Fibroblast of skin of right quadriceps (primary cell): ENCODE data around the gene DIS3L2.

Experiments used
- DNase-seq: peaks from one replicate; pipeline ENCODE4 v3.0.0-alpha.2; 2013

DIS3L2 gene

DNA sequence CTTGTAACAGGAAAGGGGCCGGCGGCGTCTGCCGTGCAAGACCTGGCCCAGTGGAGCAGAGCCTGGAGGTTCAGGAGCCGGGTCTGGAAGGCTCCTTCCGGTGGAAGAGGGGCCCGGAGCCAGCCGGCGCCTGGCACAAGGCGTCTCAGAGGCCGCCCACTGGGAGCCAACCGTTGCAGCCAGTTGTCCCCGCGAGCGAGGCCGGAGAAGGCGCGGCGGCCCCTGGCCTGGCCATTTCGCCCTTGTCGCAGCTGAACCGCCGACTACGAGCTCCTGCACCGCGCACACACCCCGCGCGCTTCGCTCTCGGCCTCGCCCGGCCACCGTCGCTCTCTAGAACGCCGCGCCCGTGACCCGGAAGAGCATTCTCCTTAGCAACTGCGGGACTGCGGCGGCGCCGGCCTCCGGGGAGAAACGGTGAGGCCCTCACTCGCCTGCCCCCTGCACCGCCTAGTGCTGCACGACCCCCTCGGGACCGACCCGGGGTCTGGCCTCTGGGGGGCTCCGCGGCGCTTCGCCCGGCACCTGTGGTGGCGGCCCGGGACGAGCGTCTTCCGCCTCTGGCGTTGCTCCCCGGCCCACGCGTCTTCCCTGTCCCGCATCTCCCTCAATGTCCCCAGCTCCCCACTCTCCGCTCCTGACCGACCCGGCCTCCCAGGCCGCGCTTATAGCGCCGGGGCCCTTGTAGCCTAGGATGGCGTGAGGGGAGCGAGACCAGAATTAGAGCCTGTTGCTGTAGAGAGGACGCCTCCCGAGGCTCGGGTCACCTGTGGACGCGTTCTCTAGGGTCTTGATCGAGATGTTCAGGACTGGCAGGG lies at the start of gene DIS3L2:
Gene DIS3L2 (plus strand): TSS at position 365 of the 818 bp plus-strand sequence. CDS start 53,215 bp downstream, outside the sequence.
- DNase-seq: peak; percentile 81

DNA sequence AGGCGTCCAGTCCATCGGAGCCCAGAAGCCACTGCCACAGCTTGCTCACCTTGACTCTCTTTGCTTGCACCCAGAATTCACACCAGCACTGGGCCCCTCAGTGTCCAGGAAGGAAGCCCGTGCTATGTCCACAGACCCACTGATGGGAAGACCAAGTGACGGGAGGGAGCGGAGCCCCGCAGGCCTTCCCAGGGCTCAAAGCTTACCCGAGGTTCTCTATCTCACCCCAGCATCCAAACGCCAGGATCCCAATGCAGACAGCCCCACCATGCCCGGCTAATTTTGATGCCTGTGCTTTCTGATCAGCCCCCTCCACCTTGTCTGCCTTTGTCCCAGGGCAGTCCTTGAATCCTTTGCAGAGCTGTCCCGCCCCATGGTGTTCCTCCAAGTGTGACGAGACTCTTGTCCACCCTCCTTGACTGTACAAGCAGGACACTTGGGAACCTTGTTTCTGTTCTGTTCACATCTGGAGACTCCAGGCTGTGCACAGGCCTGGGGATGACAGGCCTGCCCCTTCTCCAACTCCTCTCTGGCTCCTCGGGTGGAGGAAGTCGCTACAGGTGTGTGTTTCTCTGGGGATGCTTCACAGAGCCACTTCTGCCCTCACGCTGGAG lies 47.3 kb upstream of the DIS3L2 start:
- no peak for DNase-seq

DNA sequence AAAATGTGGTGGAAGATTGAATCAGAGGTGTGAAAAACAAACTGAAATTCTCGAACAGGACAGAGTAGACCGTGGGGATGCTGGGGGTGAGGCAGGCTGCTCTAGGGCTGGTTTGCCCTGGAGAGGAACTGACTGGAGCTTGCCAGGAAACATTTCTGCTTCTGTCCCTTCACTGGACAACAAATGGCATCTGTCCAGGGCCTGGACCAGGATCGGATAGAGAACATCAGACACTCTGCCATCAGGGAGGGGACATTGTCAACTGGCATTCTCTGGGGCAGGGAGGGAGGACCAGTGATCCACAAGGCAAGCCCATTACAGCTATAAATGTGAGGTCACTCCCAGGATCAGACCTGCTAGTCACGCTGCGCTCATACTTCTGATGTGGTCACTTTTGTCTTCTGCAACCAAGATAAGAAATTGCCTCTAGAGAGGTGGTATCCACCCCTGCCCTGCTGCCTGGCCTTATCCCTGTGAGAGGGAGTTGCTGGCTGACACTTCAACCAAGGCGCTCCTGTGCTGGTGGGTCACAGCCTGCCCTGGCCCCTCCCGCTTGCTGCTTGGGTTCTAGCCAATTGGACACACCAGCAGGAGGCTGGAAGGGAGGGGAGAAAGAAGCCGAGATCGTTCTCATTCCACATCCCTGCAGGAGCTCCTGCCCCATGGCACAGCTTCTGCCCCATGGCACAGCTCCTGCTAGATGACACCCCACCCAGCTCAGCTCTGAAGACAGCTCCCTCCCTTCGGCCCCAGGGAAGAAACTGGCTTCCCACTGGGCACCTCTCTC lies 44.0 kb upstream of the DIS3L2 start:
- no peak for DNase-seq

- no peak for DNase-seq
Observed at GRCh38 chr2:231918501-231919330, 42.8 kb upstream of the DIS3L2 start.

- no peak for DNase-seq
Observed at GRCh38 chr2:231919341-231920035, 42.0 kb upstream of the DIS3L2 start.

GRCh38 chr2:231920366-231920765 lies 41.1 kb upstream of the DIS3L2 start:
- DNase-seq: no peak

GRCh38 chr2:231920795-231921194 lies 40.7 kb upstream of the DIS3L2 start:
- no peak for DNase-seq

DNA sequence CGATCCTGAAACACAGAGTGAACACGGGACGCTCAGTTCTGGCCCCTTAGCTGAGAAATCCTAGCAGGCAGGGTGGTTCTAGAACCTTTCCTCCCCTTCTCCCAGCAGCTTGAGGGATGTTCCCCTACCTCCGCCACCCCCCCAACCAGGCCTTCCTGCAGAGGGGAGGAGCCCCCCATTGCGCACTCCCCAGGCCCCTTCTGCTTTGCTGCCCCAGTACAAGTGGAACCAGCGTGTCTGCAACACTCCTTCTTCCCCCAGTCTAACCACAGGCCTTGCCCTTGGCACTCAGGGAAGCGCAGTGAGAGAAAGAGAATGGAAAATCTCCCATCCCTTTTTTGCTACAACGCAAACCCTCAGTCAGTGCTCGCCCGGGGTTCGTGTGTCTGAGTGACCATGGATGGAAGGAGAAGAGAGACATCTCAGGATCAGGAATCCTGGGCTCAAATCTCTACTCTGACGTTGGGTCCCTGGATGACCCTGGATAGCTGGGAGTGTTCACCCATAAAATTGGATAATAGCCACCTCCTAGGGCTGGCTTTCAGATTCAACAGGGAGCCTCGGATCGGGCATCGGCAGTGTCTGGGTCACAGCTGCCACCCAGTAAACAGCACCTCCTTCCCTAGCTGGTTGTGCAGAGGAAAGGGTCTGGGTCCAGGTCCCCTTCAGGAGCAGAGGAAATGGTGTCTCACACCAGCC lies 39.1 kb upstream of the DIS3L2 start:
- no peak for DNase-seq

GRCh38 chr2:231923010-231923344 lies 38.5 kb upstream of the DIS3L2 start:
- no peak for DNase-seq

DNA sequence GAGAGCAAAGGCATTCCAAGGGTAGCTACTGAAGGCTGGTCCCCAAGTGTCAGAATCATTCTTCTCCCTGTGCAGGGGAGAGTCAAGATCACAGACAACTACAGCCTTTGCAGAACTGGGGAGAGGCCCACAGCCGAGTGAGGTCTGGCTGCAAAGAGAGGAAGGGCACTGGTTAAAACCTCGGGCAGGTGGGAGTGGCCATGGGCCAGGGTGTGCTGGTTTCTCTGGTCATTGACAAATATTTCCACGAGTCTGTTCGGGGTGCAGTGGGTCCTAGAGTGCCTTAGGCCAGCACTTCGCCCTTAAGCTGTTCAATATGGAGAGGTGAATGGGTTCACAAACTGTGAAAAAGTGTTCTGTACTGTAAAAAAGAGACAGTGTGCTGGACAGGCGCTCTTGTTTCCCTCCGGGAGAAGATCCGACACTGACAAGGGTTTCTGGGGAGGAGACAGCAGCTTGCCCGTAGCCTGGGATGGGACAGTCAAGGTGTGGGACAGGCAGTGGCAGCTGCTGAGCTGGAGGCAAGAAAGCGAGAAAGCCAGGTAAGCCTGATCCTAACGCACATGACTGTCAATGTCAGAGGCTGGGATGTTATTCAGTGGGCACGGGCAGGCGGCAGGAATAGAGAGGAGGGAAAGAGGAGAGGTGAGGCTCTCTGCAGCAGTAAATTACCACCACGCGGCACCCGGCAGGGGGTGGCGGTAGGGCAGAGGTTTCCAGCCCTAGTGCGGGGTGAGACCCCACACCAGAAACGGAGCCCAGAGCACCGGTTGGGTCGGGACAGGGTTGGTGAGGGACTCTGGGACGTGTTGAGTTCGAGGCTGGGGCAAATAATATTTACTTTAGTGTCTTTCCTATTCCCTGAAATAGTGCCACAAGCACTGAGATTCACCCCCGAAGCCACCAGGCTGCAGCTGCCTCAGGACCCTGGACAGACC lies 37.3 kb upstream of the DIS3L2 start:
- no peak for DNase-seq

DNA sequence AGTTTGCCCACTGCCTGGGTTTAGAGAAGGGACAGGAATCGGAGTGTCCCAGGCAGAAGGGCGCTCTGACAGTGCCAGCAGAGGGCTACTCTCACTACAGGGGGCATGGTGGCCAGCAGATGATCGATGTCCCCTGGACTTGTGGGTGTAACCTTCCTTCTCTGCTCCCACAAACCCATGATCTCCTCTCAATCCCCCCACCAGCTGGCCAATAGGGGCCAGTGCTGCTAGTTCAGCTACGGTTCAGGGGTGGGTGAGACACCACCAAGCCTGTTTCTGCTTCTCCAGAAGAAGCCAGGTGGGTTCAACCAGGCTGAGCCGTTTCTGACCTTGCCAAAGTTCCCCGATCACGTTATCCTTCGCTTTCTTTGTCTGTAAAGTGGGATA lies 36.6 kb upstream of the DIS3L2 start:
- DNase-seq: no peak

DNA sequence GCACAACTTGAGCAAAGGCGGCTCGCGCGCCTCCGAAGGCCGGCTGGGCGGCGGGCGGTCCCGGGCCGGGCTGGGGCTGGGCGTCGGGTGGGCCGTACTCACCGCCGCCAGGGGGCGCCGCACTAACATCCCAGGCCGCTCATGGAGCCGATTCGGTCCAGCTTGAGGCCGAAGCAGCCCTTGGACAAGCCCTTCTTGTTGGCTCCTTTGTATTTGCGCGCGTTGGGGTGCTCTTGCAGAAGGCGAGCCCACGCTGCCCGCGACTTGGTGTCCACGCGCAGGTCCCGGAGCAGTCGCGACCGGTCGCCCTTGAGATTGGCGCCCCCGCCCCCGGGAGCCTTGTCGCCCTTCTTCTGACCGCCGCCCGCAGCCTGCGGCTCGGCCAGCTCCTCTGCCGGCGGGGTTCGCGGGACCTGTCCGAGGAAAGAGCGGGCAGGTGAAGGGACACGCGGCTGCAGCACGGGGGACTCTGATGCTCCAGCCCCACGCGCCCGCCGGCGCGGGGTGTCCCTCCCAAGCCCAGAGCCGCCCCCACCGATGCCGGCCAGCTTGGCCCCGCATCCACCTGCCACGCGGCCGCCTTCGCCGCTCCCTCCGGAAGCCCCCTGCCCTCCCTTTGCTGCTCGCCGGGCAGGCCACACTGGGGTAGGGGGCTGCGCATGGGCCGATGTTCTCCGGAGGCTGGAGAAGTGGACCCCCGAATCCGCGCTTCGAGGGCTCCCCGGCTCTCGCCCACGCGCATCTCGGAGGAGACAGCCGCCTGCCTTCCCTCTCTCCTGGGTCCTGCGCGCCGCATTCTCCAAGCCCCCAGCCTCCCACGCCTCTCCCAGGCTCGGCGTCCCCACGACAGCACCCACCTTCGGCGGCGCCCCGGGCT lies 36.0 kb upstream of the DIS3L2 start:
- peak; percentile 71 for DNase-seq

- DNase-seq: peak; percentile 47
Observed at GRCh38 chr2:231926180-231926741, 35.3 kb upstream of the DIS3L2 start, which contains the start of gene NPPC. NPPC (minus strand) TSS chr2:231926396; CDS start chr2:231926249, 147 bp downstream.

DNA sequence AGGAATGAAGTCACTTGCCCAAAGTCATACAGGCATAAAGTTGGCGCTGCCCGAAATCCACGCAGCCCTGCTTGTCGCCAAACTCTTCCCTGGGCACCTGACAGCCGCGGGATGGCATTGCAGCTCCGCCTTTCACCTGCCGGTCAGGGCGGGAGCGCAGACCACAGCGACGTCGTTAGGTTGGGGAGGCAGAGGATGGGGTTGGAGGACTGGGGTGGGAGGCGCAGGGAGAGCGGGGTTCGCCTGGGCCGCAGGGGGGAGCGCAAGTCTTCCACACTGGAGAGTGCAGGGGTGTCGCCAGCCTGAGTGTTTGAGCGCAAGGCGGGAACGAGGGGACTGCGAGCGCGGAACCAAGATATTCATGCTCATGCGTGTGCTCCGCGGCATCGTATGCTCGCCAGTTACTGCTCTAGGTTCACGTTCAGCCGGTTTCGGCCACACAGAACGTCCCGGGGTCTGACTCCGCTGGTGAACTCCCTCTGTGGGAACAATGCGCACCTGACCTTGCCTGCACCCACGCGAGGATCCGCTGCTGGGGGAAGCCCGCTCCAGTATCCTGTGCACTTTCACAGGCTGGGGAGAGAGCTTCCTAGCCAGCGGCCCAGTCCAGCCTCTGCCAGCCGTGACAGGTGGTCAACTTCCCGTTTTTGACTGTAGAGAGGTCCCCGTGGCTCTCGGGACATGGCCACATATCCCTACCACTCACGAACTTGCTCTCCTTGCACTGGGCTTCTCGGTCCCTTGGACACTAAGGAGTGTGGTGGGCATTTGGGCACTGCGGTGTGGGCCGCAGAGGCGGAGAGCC lies 34.5 kb upstream of the DIS3L2 start:
- no peak for DNase-seq

DNA sequence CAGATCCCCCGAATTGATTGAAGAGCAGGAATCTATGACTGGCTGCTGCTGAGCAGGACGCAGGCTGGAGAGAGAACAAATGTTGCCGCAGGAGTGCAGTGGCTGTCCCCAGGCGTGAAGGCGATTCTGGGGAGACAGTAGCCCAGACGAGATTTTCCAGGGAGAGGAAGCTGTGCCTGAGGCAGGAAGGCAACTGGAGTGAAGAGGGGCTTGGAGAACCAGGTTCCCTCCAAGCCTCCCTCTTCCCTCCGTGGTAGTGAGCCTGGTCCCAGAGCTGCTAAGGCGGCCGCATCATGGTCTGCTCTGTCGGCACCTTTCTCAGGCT lies 34.0 kb upstream of the DIS3L2 start:
- no peak for DNase-seq

DNA sequence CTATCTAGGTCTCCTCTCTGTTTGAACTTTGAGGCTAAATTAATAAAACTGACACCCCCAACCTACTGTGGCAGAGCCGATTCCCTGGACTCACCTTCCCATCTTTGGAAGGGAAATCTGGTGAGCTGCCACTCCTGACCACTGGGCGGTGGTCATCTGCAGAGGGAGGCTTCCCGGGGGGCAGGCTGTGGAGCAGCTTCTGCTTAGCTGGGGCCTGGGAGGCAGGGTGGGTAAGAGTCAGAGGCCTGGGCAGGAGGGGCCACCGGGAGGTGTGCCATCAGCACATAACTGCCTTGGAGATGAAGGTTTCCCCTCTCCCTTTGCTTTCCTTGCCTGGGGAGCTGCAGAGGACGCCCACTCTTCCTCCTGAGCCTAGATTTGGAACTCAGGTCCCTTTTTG lies 33.0 kb upstream of the DIS3L2 start:
- no peak for DNase-seq

GRCh38 chr2:231928901-231929725 lies 32.4 kb upstream of the DIS3L2 start:
- no peak for DNase-seq
